ENCODE measurements around the gene PLCD3.

- TF ChIP-seq CTCF (IDR thresholded peaks at IDR 0.05; ENCODE audit: insufficient read depth, low read length, poor library complexity, severe bottlenecking), result no peak
- no peak for TF ChIP-seq EZH2phosphoT487 (conservative IDR thresholded peaks at IDR 0.05; ENCODE audit: low read length)
These were observed 14.3 kb downstream of the PLCD3 start for GRCh38 chr17:45117848-45118646.

Measured in SU-DHL-6 (cell line).